AG20443 (cell line): ENCODE data around the gene ALK.
"Not testable (repeated sequence)": the region's sequence is repeated elsewhere in the genome, so short reads cannot be mapped to it uniquely, and the experiment has no call there.

ENCODE experiments used
- DNase-seq: peaks from one replicate; pipeline ENCODE4 v3.0.0; 2012; ENCODE audit warnings: low spot score, mixed read lengths

ALK gene

GRCh38 chr2:29246383-29247300, 674.7 kb downstream of the ALK start:
- DNase-seq = no peak

GRCh38 chr2:29245742-29246382, 675.5 kb downstream of the ALK start:
- DNase-seq = no peak

- not testable (repeated sequence) for DNase-seq
These were observed 676.2 kb downstream of the ALK start for GRCh38 chr2:29245035-29245741.

GRCh38 chr2:29242621-29243375, 678.6 kb downstream of the ALK start:
- DNase-seq = no peak

GRCh38 chr2:29241955-29242565, 679.3 kb downstream of the ALK start:
- no peak for DNase-seq

GRCh38 chr2:29241341-29241740, 680.0 kb downstream of the ALK start:
- no peak for DNase-seq

- DNase-seq = no peak
These were observed 680.8 kb downstream of the ALK start for GRCh38 chr2:29240601-29241000.

- DNase-seq = no peak
These were observed 682.0 kb downstream of the ALK start for GRCh38 chr2:29239209-29239960.

- DNase-seq = peak; percentile 75
These were observed 682.9 kb downstream of the ALK start for GRCh38 chr2:29238497-29238896.

- DNase-seq = no peak
These were observed 685.3 kb downstream of the ALK start for GRCh38 chr2:29236074-29236473.

- no peak for DNase-seq
These were observed 686.0 kb downstream of the ALK start for GRCh38 chr2:29235411-29235810.

- no peak for DNase-seq
These were observed 688.0 kb downstream of the ALK start for GRCh38 chr2:29233428-29233827.

GRCh38 chr2:29232041-29232440, 689.3 kb downstream of the ALK start:
- no peak for DNase-seq

GRCh38 chr2:29229640-29230039, 691.7 kb downstream of the ALK start:
- no peak for DNase-seq

GRCh38 chr2:29228947-29229346, 692.4 kb downstream of the ALK start:
- no peak for DNase-seq

GRCh38 chr2:29227935-29228675, 693.3 kb downstream of the ALK start:
- no peak for DNase-seq

- no peak for DNase-seq
These were observed 694.6 kb downstream of the ALK start for GRCh38 chr2:29226808-29227207.

GRCh38 chr2:29226375-29226774, 695.0 kb downstream of the ALK start:
- DNase-seq = no peak

- no peak for DNase-seq
These were observed 695.6 kb downstream of the ALK start for GRCh38 chr2:29225814-29226213.
